Esophagus muscularis mucosa (tissue), 3 donors: ENCODE measurements around the gene HTT.

Experiments
- POLR2A ChIP-seq: fragments of 450-650 bp; IDR thresholded peaks from one replicate; pipeline ENCODE4 v1.6.1; 2017; ENCODE audit warnings: antibody characterized with exemption, moderate library complexity, mild to moderate bottlenecking, low read depth
- POLR2AphosphoS5 ChIP-seq, 2 donors: sonication (generic); formaldehyde crosslinking; IDR thresholded peaks; one replicate each; pipeline ENCODE4 v1.6.1; 2017; ENCODE audit warnings: antibody characterized with exemption in 2 of 2
- TF ChIP-seq, protein P1 (sequence below), 3 experiments: fragments of 200-600 bp in 2 of 3; fragments of 450-650 bp in 1 of 3; sonication (generic) in 2 of 3; IDR thresholded peaks; one replicate each; pipeline ENCODE4 v1.5.1; 2017 to 2019; ENCODE audit warnings: antibody characterized with exemption in 3 of 3, mild to moderate bottlenecking in 2 of 3, moderate library complexity in 1 of 3

DNA sequence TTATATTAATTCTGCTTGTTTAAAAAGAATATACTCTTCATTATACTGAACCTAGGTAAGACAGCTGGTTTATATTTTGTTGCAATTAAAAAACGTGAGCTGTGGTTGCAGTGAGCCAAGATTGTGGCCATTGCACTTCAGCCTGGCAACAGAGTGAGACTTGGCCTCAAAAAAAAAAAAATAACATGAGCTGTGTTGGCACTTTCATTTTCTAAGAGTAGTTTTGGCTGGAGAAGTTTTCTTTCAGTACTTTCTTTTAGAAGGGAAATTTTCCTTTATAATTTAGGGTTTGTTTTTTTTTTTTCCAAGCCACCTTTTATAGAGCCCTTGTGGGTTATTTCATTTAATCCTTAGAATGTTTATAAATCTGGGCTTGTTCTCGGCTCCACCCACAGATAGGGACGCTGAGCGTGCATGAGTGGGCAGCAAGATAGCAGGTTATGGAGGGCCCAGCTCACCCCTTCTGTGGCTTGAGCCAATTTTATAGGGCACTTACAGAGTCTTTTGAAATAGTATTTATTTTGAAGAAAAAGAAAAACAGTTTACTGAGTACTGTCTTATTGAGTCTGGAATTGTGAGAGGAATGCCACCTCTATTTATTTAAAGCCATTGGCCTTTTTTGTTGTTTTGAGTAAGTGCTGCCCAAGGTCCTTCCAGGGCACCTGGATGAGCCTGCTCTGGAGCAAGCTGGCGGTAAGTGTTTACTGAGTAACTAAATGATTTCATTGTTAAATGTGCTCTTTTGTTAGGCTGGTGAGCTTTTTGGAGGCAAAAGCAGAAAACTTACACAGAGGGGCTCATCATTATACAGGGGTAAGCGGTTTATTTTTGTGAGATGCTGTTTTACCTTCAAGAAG lies 60.9 kb downstream of the HTT start:
- TF ChIP-seq, protein P1, sequence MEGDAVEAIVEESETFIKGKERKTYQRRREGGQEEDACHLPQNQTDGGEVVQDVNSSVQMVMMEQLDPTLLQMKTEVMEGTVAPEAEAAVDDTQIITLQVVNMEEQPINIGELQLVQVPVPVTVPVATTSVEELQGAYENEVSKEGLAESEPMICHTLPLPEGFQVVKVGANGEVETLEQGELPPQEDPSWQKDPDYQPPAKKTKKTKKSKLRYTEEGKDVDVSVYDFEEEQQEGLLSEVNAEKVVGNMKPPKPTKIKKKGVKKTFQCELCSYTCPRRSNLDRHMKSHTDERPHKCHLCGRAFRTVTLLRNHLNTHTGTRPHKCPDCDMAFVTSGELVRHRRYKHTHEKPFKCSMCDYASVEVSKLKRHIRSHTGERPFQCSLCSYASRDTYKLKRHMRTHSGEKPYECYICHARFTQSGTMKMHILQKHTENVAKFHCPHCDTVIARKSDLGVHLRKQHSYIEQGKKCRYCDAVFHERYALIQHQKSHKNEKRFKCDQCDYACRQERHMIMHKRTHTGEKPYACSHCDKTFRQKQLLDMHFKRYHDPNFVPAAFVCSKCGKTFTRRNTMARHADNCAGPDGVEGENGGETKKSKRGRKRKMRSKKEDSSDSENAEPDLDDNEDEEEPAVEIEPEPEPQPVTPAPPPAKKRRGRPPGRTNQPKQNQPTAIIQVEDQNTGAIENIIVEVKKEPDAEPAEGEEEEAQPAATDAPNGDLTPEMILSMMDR (IDR thresholded peaks at IDR 0.05), result no peak
- no peak for TF ChIP-seq POLR2A
- TF ChIP-seq POLR2AphosphoS5 (IDR thresholded peaks at IDR 0.05), result no peak
